DMS 273 treated with DMSO at 0.1 percent for 48 hours (cell line): ENCODE results near the gene ESPL1.

Experiments
- DNase-seq: peaks from one replicate; lab custom pipeline; 2025; lab: John Stamatoyannopoulos, UW

ESPL1 gene

DNA sequence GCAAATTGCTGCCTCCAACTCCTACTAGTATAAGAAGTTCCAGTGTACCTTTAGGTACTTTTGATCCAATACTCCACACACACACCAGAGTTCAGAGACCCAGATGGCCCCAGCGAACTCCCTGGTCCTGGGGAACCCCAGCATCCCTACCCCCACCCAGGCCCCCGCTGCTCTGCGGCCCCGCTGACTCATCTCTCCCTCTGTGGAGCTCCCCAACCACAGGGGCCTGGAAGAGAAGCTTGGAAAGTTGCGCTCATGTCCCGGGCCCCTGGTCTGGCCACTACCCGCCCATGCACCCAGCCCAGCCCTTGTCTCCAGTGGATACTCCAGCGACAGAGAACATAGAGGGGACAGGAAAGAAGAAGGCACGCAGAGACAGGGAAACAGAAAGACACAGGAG lies 72.3 kb downstream of the ESPL1 start:
- no peak for DNase-seq
